Measurements from ENCODE around the gene SAA1. TPM values are rescaled to one million over a fixed set of nuclear protein-coding genes. Genes with fewer than 3 reads are reported as not detected.

SAA1 gene
- total and polyA plus RNA-seq, 9 of the 15 experiments (the other 6 are each of a cell fraction or from before 2014, with no cell fraction given), result 6.3 TPM; not detected in 8

DNA sequence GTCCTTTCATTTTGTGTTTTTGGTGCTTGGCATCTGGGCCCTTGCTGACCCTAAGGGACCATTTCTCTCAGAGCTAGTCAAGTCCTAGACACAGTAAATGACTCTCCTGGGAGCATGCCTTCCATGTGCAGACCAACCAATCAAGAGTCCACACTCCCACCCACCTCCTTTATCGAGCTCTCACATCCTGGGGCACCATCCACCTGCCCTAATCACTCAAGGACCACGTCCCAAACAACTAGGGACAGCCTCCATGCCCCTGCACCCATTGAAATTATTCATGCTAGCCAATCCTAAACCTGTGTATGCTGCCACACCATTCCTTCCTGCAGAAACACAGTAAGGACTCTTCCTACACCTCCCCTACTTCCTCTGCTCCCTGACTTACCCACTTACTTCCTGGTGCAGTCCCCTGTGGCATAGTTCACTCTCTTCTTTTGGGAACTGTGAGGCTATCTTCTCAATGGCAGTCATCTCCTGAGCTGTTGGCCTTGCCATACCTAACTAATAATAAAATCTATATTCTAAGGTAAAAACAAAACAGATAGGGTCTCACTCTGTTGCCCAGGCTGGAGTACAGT, 11.2 kb upstream of the SAA1 start (continued):
- TF ChIP-seq, protein P1, sequence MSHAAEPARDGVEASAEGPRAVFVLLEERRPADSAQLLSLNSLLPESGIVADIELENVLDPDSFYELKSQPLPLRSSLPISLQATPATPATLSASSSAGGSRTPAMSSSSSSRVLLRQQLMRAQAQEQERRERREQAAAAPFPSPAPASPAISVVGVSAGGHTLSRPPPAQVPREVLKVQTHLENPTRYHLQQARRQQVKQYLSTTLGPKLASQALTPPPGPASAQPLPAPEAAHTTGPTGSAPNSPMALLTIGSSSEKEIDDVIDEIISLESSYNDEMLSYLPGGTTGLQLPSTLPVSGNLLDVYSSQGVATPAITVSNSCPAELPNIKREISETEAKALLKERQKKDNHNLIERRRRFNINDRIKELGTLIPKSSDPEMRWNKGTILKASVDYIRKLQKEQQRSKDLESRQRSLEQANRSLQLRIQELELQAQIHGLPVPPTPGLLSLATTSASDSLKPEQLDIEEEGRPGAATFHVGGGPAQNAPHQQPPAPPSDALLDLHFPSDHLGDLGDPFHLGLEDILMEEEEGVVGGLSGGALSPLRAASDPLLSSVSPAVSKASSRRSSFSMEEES (CRISPR knock-in tag; IDR thresholded peaks at IDR 0.05), result no peak
- TF ChIP-seq EHMT2 (IDR thresholded peaks at IDR 0.05), result no peak
- no peak for TF ChIP-seq PRMT5 (CRISPR knock-in tag; IDR thresholded peaks at IDR 0.05)

DNA sequence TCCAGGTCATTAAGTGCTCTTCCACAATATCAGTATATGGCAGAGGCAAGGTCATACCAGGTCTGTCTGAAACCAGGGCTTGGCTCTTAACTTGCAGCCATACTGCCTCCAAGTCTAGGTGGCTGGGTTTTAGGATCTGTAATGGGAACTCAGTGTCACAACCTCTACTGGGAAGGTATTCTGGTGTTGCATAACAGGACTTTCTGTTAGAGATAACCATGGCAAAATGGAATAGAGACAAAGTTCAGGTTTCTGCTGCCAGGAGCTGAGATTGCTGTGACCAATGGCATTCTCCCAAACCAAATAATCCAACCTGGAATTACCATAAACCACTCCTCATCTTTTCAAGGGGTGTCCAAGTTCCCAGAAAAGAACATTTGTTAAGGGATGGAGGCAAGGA, 6.8 kb upstream of the SAA1 start:
- FAIRE-seq, result no peak
- CTCF ChIA-PET (ENCODE audit: low intra/inter-chr PET ratio), result no interaction called here

More for the DNA sequence above, 6.8 kb upstream of the SAA1 start:
- no TSS peak for BruUV-seq (replicated peaks)
- Histone ChIP-seq H3K4me1 (replicated peaks in 1 of 2; ENCODE audit: control insufficient read depth in 2 of 2, insufficient read depth in 2 of 2, low read length in 2 of 2) (no peaks in the 10 kb centered on the region), H3K36me3 (ENCODE audit: control insufficient read depth, insufficient read depth, low read length) (no peaks in the 10 kb centered on the region), H3K79me2 (ENCODE audit: control insufficient read depth, insufficient read depth, low read length) (no peaks in the 10 kb centered on the region), H3K4me2 (ENCODE audit: insufficient read depth, low read length) (no peak overlapping the region), H3K9me3 (replicated peaks; ENCODE audit: control insufficient read depth, insufficient read depth, low read depth, low read length) (no peaks in the 10 kb centered on the region), H3K27ac (ENCODE audit: extremely low read depth, low read depth, low read length) (no peak overlapping the region), H2AFZ (ENCODE audit: low read depth, low read length) (no peak overlapping the region), H3K9me1 (ENCODE audit: control insufficient read depth, insufficient read depth, low read length) (no peaks in the 10 kb centered on the region), H4K20me1 (replicated peaks; ENCODE audit: control insufficient read depth, insufficient read depth, low read length) (0 out of 2 replicates have a peak, but pooled peaks cover 2% of the 10 kb centered on the region), H3K27me3 (ENCODE audit: control insufficient read depth in 2 of 2, insufficient read depth in 2 of 2, low read length in 2 of 2) (peaks cover 35 to 48% of the 10 kb centered on the region in 2 experiments), H3K4me3 (no peak overlapping the region), H3K9ac (ENCODE audit: insufficient read depth in 1 of 2, low read depth in 2 of 2, low read length in 2 of 2) (no peak overlapping the region)
- no peak for DNase-seq (ENCODE audit: extremely low read depth in 1 of 4, low spot score in 3 of 4)
- intact Hi-C loops (cut with micrococcal nuclease), result no loop called here
- POLR2A ChIA-PET, result no interaction called here
- TF ChIP-seq CEBPB (tag; IDR thresholded peaks at IDR 0.05), result peak; percentile 38; the same call in 1 of the 2 replicates
- TF ChIP-seq ETV5 (CRISPR knock-in tag; IDR thresholded peaks at IDR 0.05; ENCODE audit: low read depth), result no peak
- in situ Hi-C loops (cut with MboI), result loop anchor here (10.0 kb wide), 1 partner anchor 396 kb away; no protein-coding TSS in a partner anchor
- no peak for ATAC-seq

All from K562 (cell line).